HAP-1 (cell line): ENCODE results near the gene MGLL.
A peak's percentile ranks its signal among the peaks of the same experiment; 100 is the strongest.

ENCODE experiments used
- DNase-seq, 2 experiments: peaks; one replicate each; pipeline ENCODE4 v3.0.0-alpha.2; 2016 to 2020; ENCODE audit warnings: low spot score in 2 of 2
- H3K27me3 ChIP-seq: fragments of 250-450 bp; sonication (Bioruptor Pico); 2 replicates; pipeline ENCODE4 v1.5.1; 2020; ENCODE audit warnings: low read depth, mild to moderate bottlenecking, moderate library complexity
- H3K36me3 ChIP-seq: fragments of 250-450 bp; sonication (Bioruptor Pico); replicated peaks from 2 replicates; pipeline ENCODE4 v1.5.1; 2020; ENCODE audit warnings: mild to moderate bottlenecking
- H3K4me1 ChIP-seq: fragments of 250-450 bp; sonication (Bioruptor Pico); 2 replicates; pipeline ENCODE4 v1.5.1; 2020; ENCODE audit warnings: mild to moderate bottlenecking
- H3K4me3 ChIP-seq: fragments of 250-450 bp; sonication (Bioruptor Pico); 2 replicates; pipeline ENCODE4 v1.5.1; 2020; ENCODE audit warnings: mild to moderate bottlenecking, moderate library complexity
- H3K9me3 ChIP-seq: fragments of 250-450 bp; sonication (Bioruptor Pico); 2 replicates; pipeline ENCODE4 v1.5.1; 2020; ENCODE audit warnings: mild to moderate bottlenecking, moderate library complexity
- in situ Hi-C: fragments of 300-500 bp; cut with MboI; formaldehyde crosslinking; loops from 3 replicates; pipeline ENCODE4 v1.14.3; 2020; ENCODE audit warnings: low sequenced_read_pairs, inconsistent platforms, mixed read lengths

Gene MGLL

GRCh38 chr3:127677541-127678314, 144.6 kb downstream of the MGLL start:
- DNase-seq = no peak
- no peaks in the 10 kb centered on the region for H3K9me3 ChIP-seq
- no peaks in the 10 kb centered on the region for H3K27me3 ChIP-seq
- no peaks in the 10 kb centered on the region for H3K36me3 ChIP-seq
- in situ Hi-C loops = loop anchor here (25.0 kb wide), 1 partner anchor 285 kb away; no protein-coding TSS in a partner anchor
- H3K4me3 ChIP-seq = no peak overlapping the region
- H3K4me1 ChIP-seq = no peaks in the 10 kb centered on the region

GRCh38 chr3:127676921-127677351, 145.4 kb downstream of the MGLL start:
- no peak overlapping the region for H3K4me3 ChIP-seq
- H3K4me1 ChIP-seq = no peaks in the 10 kb centered on the region
- H3K36me3 ChIP-seq = no peaks in the 10 kb centered on the region
- no peaks in the 10 kb centered on the region for H3K27me3 ChIP-seq
- no peak for DNase-seq
- no peaks in the 10 kb centered on the region for H3K9me3 ChIP-seq
- in situ Hi-C loops = loop anchor here (25.0 kb wide), 1 partner anchor 285 kb away; no protein-coding TSS in a partner anchor

DNA sequence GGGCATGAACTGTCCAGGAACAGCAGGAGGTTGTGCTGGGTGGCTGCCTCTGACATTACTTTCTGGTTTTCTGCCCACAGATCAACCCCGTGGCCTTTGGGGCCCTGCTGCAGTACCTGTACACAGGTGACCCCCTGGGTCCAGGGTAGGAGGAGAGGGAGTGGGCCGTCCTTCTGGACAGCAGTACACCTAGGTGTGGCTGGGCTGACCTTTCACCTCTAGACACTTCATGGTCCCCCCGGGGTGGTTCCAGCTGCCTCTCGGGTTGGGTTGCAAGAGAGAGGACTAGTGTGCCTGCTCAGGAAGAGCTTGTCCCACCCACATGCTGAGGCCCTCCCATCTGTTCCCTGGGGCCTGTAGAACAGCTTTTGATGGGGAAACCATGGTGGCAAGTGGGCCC, 145.9 kb downstream of the MGLL start:
- no peak for DNase-seq
- Histone ChIP-seq H3K27me3 (no peaks in the 10 kb centered on the region), H3K4me3 (no peak overlapping the region), H3K36me3 (no peaks in the 10 kb centered on the region), H3K9me3 (no peaks in the 10 kb centered on the region), H3K4me1 (no peaks in the 10 kb centered on the region)
- in situ Hi-C loops = loop anchor here (25.0 kb wide), 1 partner anchor 286 kb away; no protein-coding TSS in a partner anchor

- H3K4me3 ChIP-seq = no peak overlapping the region
- no peaks in the 10 kb centered on the region for H3K27me3 ChIP-seq
- H3K9me3 ChIP-seq = no peaks in the 10 kb centered on the region
- no peaks in the 10 kb centered on the region for H3K36me3 ChIP-seq
- H3K4me1 ChIP-seq = no peaks in the 10 kb centered on the region
- in situ Hi-C loops = loop anchor here (25.0 kb wide), 1 partner anchor 286 kb away; no protein-coding TSS in a partner anchor
- no peak for DNase-seq
Measured at GRCh38 chr3:127675651-127676391, 146.5 kb downstream of the MGLL start.

DNA sequence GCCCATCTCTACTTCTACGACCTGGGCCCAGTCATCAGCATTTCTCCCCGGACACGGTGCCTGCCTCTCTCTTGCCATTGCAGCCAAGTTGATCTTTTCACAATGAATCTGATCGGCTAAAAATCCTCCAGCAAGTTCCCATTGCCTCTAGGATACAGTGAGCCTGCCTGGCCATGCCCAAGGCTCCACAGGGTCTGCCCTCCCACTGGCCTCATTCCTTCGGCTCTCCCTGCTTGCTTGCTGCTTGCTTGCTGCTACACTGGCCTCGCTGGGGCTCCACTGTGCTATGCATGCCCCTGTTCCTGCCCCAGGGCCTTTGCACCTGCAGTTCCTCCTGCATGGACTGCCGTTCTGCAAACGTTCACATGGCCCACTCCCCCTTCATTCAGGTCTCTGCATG, 147.5 kb downstream of the MGLL start:
- H3K27me3 ChIP-seq = no peaks in the 10 kb centered on the region
- in situ Hi-C loops = loop anchor here (25.0 kb wide), 1 partner anchor 288 kb away; no protein-coding TSS in a partner anchor

DNA sequence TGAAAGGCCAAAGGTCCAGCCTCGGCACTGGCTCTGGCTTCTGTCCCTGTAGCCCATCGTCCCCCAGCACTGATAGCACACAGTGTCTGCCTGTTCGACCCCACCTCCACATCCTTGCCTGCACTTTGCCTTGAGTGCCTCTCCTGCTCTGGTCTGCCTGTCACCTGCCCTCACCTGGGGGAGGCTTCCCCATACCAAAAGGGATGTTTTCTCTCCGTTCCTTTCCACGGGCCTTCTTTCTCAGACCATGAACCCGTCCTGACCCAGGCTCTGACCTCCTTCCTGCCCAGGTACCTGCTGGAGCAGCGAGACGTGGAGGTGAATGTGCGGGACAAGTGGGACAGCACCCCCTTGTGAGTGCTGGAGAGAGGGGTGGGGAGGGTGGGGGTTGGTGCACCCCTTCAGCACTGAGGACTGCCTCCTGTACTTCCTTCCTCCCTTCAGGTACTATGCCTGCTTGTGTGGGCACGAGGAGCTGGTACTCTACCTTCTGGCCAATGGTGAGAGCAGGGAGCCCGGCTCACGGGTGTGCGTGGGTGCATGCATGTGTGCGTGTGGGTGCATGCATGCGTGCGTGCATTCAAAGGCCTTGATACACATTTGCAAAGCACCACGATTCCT, 148.1 kb downstream of the MGLL start:
- no peaks in the 10 kb centered on the region for H3K9me3 ChIP-seq
- no peaks in the 10 kb centered on the region for H3K27me3 ChIP-seq
- DNase-seq = no peak
- no peaks in the 10 kb centered on the region for H3K36me3 ChIP-seq
- H3K4me1 ChIP-seq = no peaks in the 10 kb centered on the region
- in situ Hi-C loops = no loop called here
- no peak overlapping the region for H3K4me3 ChIP-seq

More for the DNA sequence above, 147.5 kb downstream of the MGLL start:
- Histone ChIP-seq H3K36me3 (no peaks in the 10 kb centered on the region), H3K9me3 (no peaks in the 10 kb centered on the region), H3K4me1 (no peaks in the 10 kb centered on the region), H3K4me3 (no peak overlapping the region)
- DNase-seq = no peak

DNA sequence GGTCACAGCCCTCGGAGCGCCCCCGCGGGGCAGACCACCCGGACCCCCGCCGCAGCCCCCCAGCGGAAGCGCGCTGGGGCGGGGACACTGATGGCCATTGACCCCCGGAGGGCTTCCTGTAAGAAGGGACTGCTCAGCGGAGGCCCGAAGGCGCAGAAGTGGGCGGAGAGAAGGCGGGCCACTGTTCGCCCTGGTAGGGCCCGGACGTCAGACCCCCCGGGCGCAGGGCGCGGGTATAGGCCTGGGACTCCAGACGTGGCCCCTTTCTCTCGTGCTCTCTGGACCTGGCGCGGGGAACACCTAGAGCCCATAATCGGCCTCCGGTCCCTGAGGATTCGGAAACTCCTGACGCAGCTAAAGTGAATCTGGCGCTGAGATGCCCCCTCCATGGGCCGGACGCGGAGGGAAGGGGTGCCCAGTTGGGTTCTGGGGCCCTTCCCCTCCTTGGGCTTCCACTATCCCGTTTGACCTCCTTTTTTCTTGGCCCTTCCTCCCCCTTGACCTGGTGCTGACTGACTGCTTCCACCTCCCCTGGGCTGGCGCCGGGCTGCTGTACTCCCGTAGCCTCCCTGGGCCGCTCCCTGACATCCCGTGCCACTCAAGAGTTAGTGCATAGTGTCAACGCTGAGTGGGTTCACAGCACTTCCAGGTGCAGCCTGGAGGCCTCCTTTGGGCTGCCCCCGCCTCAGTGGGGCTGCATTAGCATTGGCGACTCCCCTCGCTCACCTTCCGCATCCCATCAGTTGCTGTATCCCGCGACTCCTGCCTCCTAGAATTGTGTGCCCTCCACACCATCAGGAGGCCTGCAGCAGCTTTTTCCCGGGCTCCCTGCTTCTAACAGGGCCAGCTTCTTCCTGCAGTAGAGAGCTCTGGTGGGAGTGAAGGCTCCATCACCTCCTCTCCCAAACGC, 148.9 kb downstream of the MGLL start:
- peak in 1 of 2 experiments; percentile 63 for DNase-seq
- in situ Hi-C loops = no loop called here
- no peaks in the 10 kb centered on the region for H3K4me1 ChIP-seq

GRCh38 chr3:127672429-127673190, 149.7 kb downstream of the MGLL start, which contains the start of gene ABTB1:
Gene ABTB1 (plus strand): TSS chr3:127672952. CDS start chr3:127673026, 74 bp downstream.
- Histone ChIP-seq H3K4me1 (no peaks in the 10 kb centered on the region), H3K27me3 (no peaks in the 10 kb centered on the region), H3K36me3 (no peaks in the 10 kb centered on the region), H3K4me3 (peak within 1 kb of the TSS; percentile 50), H3K9me3 (no peaks in the 10 kb centered on the region)
- DNase-seq = peak; percentile 67 to 91
- in situ Hi-C loops = no loop called here

More for the DNA sequence above, 148.9 kb downstream of the MGLL start:
- Histone ChIP-seq H3K9me3 (no peaks in the 10 kb centered on the region), H3K27me3 (no peaks in the 10 kb centered on the region), H3K4me3 (peak overlapping the region; percentile 50), H3K36me3 (no peaks in the 10 kb centered on the region)

- in situ Hi-C loops = no loop called here
- peak in 1 of 2 experiments; percentile 33 for DNase-seq
Measured at GRCh38 chr3:127671523-127672428, 150.5 kb downstream of the MGLL start.

GRCh38 chr3:127670761-127671522, 151.4 kb downstream of the MGLL start:
- in situ Hi-C loops = no loop called here
- Histone ChIP-seq H3K4me3 (no peak overlapping the region), H3K9me3 (no peaks in the 10 kb centered on the region), H3K27me3 (no peaks in the 10 kb centered on the region), H3K4me1 (no peaks in the 10 kb centered on the region), H3K36me3 (no peaks in the 10 kb centered on the region)
- DNase-seq = no peak

More at GRCh38 chr3:127671523-127672428, 150.5 kb downstream of the MGLL start:
- no peaks in the 10 kb centered on the region for H3K36me3 ChIP-seq
- H3K27me3 ChIP-seq = no peaks in the 10 kb centered on the region
- H3K4me3 ChIP-seq = peak overlapping the region; percentile 50
- H3K9me3 ChIP-seq = no peaks in the 10 kb centered on the region
- no peaks in the 10 kb centered on the region for H3K4me1 ChIP-seq

GRCh38 chr3:127670229-127670559, 152.1 kb downstream of the MGLL start:
- Histone ChIP-seq H3K4me1 (no peaks in the 10 kb centered on the region), H3K27me3 (no peaks in the 10 kb centered on the region), H3K4me3 (no peak overlapping the region), H3K9me3 (no peaks in the 10 kb centered on the region), H3K36me3 (no peaks in the 10 kb centered on the region)
- DNase-seq = no peak
- in situ Hi-C loops = no loop called here
